ENCODE measurements around the gene WDFY4.

The WDFY4 gene

DNA sequence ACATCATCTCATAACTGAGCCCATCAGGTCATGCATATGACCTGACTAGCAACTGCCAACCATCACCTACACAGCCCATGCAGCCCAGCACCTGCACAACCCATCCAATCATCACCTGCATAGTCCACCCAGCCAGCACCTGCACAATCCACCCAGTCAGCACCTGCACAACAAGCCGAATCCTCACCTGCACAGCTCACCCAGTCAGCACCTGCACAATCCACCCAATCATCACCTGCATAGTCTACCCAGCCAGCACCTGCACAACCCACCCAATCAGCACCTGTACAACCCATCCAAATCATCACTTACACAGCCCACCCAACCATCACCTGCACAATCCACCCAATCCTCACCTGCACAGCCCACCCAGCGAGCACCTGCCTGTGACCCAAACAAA, 33.4 kb upstream of the WDFY4 start:
- no peak overlapping the region for H3K4me3 ChIP-seq (replicated peaks in 1 of 2; ENCODE audit: low read depth in 2 of 2, low read length in 2 of 2)
- TF ChIP-seq, protein P1, sequence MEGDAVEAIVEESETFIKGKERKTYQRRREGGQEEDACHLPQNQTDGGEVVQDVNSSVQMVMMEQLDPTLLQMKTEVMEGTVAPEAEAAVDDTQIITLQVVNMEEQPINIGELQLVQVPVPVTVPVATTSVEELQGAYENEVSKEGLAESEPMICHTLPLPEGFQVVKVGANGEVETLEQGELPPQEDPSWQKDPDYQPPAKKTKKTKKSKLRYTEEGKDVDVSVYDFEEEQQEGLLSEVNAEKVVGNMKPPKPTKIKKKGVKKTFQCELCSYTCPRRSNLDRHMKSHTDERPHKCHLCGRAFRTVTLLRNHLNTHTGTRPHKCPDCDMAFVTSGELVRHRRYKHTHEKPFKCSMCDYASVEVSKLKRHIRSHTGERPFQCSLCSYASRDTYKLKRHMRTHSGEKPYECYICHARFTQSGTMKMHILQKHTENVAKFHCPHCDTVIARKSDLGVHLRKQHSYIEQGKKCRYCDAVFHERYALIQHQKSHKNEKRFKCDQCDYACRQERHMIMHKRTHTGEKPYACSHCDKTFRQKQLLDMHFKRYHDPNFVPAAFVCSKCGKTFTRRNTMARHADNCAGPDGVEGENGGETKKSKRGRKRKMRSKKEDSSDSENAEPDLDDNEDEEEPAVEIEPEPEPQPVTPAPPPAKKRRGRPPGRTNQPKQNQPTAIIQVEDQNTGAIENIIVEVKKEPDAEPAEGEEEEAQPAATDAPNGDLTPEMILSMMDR (IDR thresholded peaks at IDR 0.05; ENCODE audit: low read depth, low read length): no peak
- no peak for DNase-seq (ENCODE audit: low read depth in 2 of 2)

DNA sequence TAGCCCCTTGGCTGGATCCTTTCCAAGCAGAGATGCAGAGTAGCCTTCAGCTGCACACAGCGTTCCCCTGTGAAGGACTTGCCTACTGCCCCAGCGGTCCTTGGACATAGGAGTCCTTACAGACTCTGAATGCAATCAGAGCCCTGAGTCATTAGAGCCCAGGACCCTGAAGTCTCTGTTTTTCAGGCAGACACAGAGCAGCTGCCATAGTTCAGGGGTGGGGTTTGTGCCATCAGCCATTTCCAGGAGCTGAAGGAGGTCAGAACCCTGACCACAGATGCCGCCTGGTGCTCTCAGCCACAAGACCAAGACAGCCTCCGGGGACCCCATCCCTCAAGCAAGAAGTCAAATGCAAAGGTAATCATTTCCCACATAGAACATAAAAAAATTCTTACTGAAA, 32.8 kb upstream of the WDFY4 start:
- H3K4me3 ChIP-seq (replicated peaks in 1 of 2; ENCODE audit: low read depth in 2 of 2, low read length in 2 of 2): no peak overlapping the region
- TF ChIP-seq, protein P1 (IDR thresholded peaks at IDR 0.05; ENCODE audit: low read depth, low read length): no peak
- DNase-seq (ENCODE audit: low read depth in 2 of 2): no peak

DNA sequence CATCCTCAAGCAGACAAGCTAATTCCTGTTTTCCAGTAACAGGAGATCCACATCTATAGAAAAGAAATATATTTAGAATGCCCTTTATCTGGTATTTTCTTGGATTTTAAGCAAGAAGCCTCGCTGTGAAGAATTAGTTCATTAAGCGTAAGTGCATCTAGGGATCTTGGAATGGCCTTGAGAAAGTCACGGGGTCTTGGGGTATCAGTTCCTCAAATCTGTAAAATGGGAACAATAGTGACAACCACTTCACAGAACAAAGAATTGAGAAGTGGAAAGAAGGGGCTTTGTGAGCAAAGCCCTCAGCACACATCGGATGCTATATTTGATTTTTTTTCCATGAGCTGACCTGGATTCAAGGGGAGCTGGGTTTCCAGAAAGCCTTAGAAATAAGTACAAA, 32.3 kb upstream of the WDFY4 start:
- TF ChIP-seq, protein P1 (IDR thresholded peaks at IDR 0.05; ENCODE audit: low read depth, low read length): no peak
- no peak for DNase-seq (ENCODE audit: low read depth in 2 of 2)
- no peak overlapping the region for H3K4me3 ChIP-seq (replicated peaks in 1 of 2; ENCODE audit: low read depth in 2 of 2, low read length in 2 of 2)

DNA sequence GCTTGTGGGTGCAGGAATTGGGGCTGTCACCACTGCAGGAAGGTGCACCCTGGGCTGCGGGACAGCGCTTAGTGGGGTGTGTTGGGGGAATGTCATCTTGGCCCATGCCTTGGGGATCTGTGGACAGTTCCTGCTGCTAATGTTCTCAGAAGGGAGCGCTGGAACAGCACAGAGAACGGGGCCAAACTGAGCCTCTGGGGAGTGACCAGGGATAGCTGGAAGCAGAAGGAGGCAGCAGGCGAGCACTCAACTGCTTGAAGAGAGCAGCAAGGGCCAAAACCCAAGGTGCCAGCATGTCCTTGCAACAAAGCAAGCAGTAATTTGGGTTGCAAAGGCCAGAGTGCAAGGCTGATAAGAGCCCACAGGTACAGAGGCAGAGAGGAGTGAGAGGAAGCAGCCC, 31.3 kb upstream of the WDFY4 start:
- no peak for DNase-seq (ENCODE audit: low read depth in 2 of 2)
- H3K4me3 ChIP-seq (replicated peaks in 1 of 2; ENCODE audit: low read depth in 2 of 2, low read length in 2 of 2): no peak overlapping the region

DNA sequence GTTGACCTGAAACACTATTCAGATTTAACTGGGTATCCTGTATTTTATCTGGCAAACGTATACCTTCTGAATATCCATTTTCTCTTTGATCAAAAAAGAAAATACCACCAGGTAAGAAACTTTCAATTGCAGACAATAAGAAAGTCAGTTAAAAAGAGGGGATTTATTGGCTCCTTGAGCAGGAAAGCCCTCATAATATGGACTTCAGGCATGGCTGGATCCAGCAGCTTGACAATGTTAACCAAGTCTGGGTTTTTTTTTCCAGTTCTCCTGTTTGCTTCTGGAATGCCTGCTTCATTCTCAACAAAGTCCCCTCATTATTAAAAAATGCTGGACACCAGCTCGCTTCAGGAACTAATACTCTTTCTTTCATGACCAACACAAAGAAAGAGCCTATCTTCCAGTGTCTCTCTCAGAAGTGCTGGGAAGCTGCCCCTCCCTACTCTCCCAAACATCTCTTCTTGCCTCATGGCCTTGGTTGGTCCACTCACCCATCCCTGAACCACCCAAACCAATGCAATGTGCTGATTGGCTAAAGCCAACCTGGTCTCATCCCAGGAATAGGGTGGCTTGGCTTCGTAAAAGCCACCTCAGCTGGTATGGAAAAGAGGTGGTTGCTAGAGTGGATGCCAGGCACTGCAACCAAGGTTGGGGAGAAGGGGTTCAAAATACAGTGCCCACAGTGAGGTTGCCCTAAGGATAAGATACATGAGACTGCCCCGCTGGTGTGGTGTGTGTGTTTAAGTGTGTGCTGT, 30.6 kb upstream of the WDFY4 start:
- TF ChIP-seq, protein P1 (IDR thresholded peaks at IDR 0.05; ENCODE audit: low read depth, low read length): no peak
- H3K4me3 ChIP-seq (replicated peaks in 1 of 2; ENCODE audit: low read depth in 2 of 2, low read length in 2 of 2): no peak overlapping the region
- DNase-seq (ENCODE audit: low read depth in 2 of 2): no peak

More for the DNA sequence above, 31.3 kb upstream of the WDFY4 start:
- TF ChIP-seq, protein P1 (IDR thresholded peaks at IDR 0.05; ENCODE audit: low read depth, low read length): no peak

DNA sequence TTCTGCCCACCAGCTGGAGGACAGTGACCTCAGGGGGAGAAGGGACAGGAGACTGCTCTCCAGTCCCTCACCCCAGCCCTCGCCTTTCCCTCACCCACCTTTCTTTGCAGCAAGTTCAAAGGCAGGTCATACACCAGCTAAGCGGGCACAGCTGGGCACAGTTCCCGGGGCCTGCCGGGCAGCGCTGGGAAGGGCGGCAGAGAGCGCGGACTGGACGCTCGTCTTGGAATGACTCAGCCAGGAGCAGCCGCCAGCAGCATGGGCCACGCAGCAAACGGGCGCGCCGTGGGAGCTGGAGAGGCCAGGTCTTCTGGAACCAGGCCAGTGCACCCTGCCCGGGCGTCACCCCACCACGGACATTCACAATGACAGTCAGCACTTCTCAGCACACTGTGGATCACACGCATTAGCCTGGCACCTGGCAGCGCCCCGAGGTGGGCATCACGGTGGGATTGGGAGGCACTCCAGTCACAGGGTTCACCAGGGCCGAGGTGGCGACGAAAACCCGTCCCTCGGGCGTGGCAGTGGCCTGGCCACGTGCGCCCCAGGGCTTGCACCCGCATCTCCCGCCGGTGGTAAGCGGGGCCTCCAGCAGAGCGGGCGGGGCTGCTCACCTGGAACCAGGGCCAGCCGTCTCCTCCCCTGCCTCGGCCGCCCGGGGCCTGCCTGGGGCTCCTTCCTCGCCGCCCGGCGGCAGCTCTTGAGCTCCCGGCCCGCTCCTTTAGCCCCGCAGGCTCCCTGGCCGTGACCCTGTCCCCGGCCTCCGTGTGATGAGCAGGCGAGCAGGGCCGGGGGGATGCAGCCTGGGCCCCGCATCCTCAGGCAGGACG, 29.0 kb upstream of the WDFY4 start:
- H3K4me3 ChIP-seq (replicated peaks in 1 of 2; ENCODE audit: low read depth in 2 of 2, low read length in 2 of 2): peak overlapping the region; percentile 44 to 66
- TF ChIP-seq, protein P1 (IDR thresholded peaks at IDR 0.05; ENCODE audit: low read depth, low read length): no peak
- peak; percentile 75 to 76 for DNase-seq (ENCODE audit: low read depth in 2 of 2)

All from cardiac fibroblast (primary cell).